Effector memory CD4-positive, alpha-beta T cell (primary cell): ENCODE results near the gene SLC25A39.
"Not testable (repeated sequence)": the region's sequence is repeated elsewhere in the genome, so short reads cannot be mapped to it uniquely, and the experiment has no call there.

Experiments
- DNase-seq, 3 donors: peaks; one replicate each; pipeline ENCODE4 v3.0.0-alpha.2; 2020
- H3K27ac ChIP-seq: 2 replicates; pipeline ENCODE4 v1.7.0; 2013; ENCODE audit warnings: mild to moderate bottlenecking, low read length, moderate library complexity; ENCODE audit not compliant: insufficient read depth, poor library complexity, severe bottlenecking
- H3K27me3 ChIP-seq: replicated peaks from 2 replicates; pipeline ENCODE4 v1.7.0; 2013; ENCODE audit warnings: mild to moderate bottlenecking, low read length; ENCODE audit not compliant: insufficient read depth, control insufficient read depth, poor library complexity, severe bottlenecking
- H3K36me3 ChIP-seq: 2 replicates; pipeline ENCODE4 v1.7.0; 2013; ENCODE audit warnings: mild to moderate bottlenecking, low read length, moderate library complexity; ENCODE audit not compliant: control insufficient read depth, insufficient read depth
- H3K4me1 ChIP-seq: 2 replicates; pipeline ENCODE4 v1.7.0; 2013; ENCODE audit warnings: low read length, mild to moderate bottlenecking; ENCODE audit not compliant: control insufficient read depth, insufficient read depth, poor library complexity, severe bottlenecking
- H3K4me3 ChIP-seq: 2 replicates; pipeline ENCODE4 v1.7.0; 2013; ENCODE audit warnings: low read length, low read depth, mild to moderate bottlenecking; ENCODE audit not compliant: insufficient read depth, poor library complexity, severe bottlenecking
- H3K9me3 ChIP-seq: 2 replicates; pipeline ENCODE4 v1.7.0; 2013; ENCODE audit warnings: mild to moderate bottlenecking, low read length, moderate library complexity; ENCODE audit not compliant: control insufficient read depth

SLC25A39 gene

GRCh38 chr17:44347206-44348055, 22.8 kb upstream of the SLC25A39 start:
- not testable (repeated sequence) for H3K4me1 ChIP-seq, H3K27ac ChIP-seq, H3K4me3 ChIP-seq, H3K9me3 ChIP-seq, H3K36me3 ChIP-seq, DNase-seq, H3K27me3 ChIP-seq

GRCh38 chr17:44346064-44346844, 21.6 kb upstream of the SLC25A39 start:
- Histone ChIP-seq H3K27me3 (no peaks in the 10 kb centered on the region), H3K9me3 (no peaks in the 10 kb centered on the region), H3K4me3 (peak overlapping the region; percentile 65), H3K27ac (peak overlapping the region; percentile 57), H3K4me1 (peaks cover 6% of the 10 kb centered on the region), H3K36me3 (no peaks in the 10 kb centered on the region)
- DNase-seq: no peak

- no peaks in the 10 kb centered on the region for H3K36me3 ChIP-seq
- peak overlapping the region; percentile 57 for H3K27ac ChIP-seq
- peaks cover 6% of the 10 kb centered on the region for H3K4me1 ChIP-seq
- no peaks in the 10 kb centered on the region for H3K27me3 ChIP-seq
- no peaks in the 10 kb centered on the region for H3K9me3 ChIP-seq
- DNase-seq: peak in 1 of 3 donors; percentile 26
- H3K4me3 ChIP-seq: peak overlapping the region; percentile 65
These were observed 20.9 kb upstream of the SLC25A39 start for GRCh38 chr17:44345454-44346026.

- Histone ChIP-seq H3K27ac (peak within 1 kb of the TSS; percentile 57), H3K27me3 (no peaks in the 10 kb centered on the region), H3K36me3 (no peaks in the 10 kb centered on the region), H3K4me1 (peaks cover 6% of the 10 kb centered on the region), H3K4me3 (peak within 1 kb of the TSS; percentile 65), H3K9me3 (no peaks in the 10 kb centered on the region)
- peak; percentile 65 to 80 (median 76) for DNase-seq
These were observed 20.4 kb upstream of the SLC25A39 start, which contains the start of gene GRN for GRCh38 chr17:44344939-44345453. TSS of gene GRN (plus strand) at chr17:44345302. CDS start at chr17:44349165, 3,863 bp downstream.

- Histone ChIP-seq H3K27me3 (no peaks in the 10 kb centered on the region), H3K4me1 (peaks cover 6% of the 10 kb centered on the region), H3K27ac (no peak overlapping the region), H3K4me3 (no peak overlapping the region), H3K36me3 (no peaks in the 10 kb centered on the region), H3K9me3 (no peaks in the 10 kb centered on the region)
- no peak for DNase-seq
These were observed 19.0 kb upstream of the SLC25A39 start for GRCh38 chr17:44343510-44344209.

- not testable (repeated sequence) for H3K36me3 ChIP-seq, DNase-seq, H3K27me3 ChIP-seq, H3K4me3 ChIP-seq, H3K9me3 ChIP-seq, H3K4me1 ChIP-seq, H3K27ac ChIP-seq
These were observed 15.9 kb upstream of the SLC25A39 start for GRCh38 chr17:44340553-44340952.

GRCh38 chr17:44338702-44339101, 14.1 kb upstream of the SLC25A39 start:
- H3K27ac ChIP-seq: no peak overlapping the region
- no peaks in the 10 kb centered on the region for H3K27me3 ChIP-seq
- H3K9me3 ChIP-seq: no peaks in the 10 kb centered on the region
- H3K36me3 ChIP-seq: no peaks in the 10 kb centered on the region
- no peak for DNase-seq
- no peak overlapping the region for H3K4me3 ChIP-seq
- H3K4me1 ChIP-seq: no peaks in the 10 kb centered on the region

GRCh38 chr17:44335968-44336367, 11.3 kb upstream of the SLC25A39 start:
- no peaks in the 10 kb centered on the region for H3K36me3 ChIP-seq
- no peaks in the 10 kb centered on the region for H3K27me3 ChIP-seq
- H3K9me3 ChIP-seq: no peaks in the 10 kb centered on the region
- no peak overlapping the region for H3K4me3 ChIP-seq
- DNase-seq: no peak
- H3K4me1 ChIP-seq: peaks cover 5% of the 10 kb centered on the region
- H3K27ac ChIP-seq: no peak overlapping the region

- peaks cover 5% of the 10 kb centered on the region for H3K4me1 ChIP-seq
- H3K27me3 ChIP-seq: no peaks in the 10 kb centered on the region
- H3K36me3 ChIP-seq: no peaks in the 10 kb centered on the region
- no peaks in the 10 kb centered on the region for H3K9me3 ChIP-seq
- H3K27ac ChIP-seq: no peak overlapping the region
- DNase-seq: no peak
- H3K4me3 ChIP-seq: no peak overlapping the region
These were observed 10.9 kb upstream of the SLC25A39 start for GRCh38 chr17:44335564-44335963.
